Rectal smooth muscle tissue (tissue), 1 donor: ENCODE data around the gene NPY5R.

ENCODE experiments used
- H3K27ac ChIP-seq: one replicate; pipeline ENCODE4 v1.7.0; 2013; ENCODE audit warnings: low read depth, low read length, inconsistent platforms
- H3K27me3 ChIP-seq: one replicate; pipeline ENCODE4 v1.7.0; 2013; ENCODE audit warnings: low read length; ENCODE audit not compliant: control insufficient read depth, insufficient read depth
- H3K36me3 ChIP-seq: one replicate; pipeline ENCODE4 v1.7.0; 2013; ENCODE audit warnings: low read length; ENCODE audit not compliant: control insufficient read depth, insufficient read depth
- H3K4me1 ChIP-seq: one replicate; pipeline ENCODE4 v1.7.0; 2013; ENCODE audit warnings: low read length; ENCODE audit not compliant: control insufficient read depth, insufficient read depth
- H3K4me3 ChIP-seq: one replicate; pipeline ENCODE4 v1.7.0; 2013; ENCODE audit warnings: low read length
- H3K9ac ChIP-seq: one replicate; pipeline ENCODE4 v1.7.0; 2013; ENCODE audit warnings: low read length

The NPY5R gene

GRCh38 chr4:163350672-163351071, 7.0 kb downstream of the NPY5R start:
- Histone ChIP-seq H3K9ac (no peak overlapping the region), H3K4me1 (no peaks in the 10 kb centered on the region), H3K27me3 (no peaks in the 10 kb centered on the region), H3K27ac (no peak overlapping the region), H3K4me3 (no peak overlapping the region), H3K36me3 (no peaks in the 10 kb centered on the region)

- no peaks in the 10 kb centered on the region for H3K27me3 ChIP-seq
- H3K27ac ChIP-seq, result no peak overlapping the region
- no peak overlapping the region for H3K9ac ChIP-seq
- H3K4me1 ChIP-seq, result no peaks in the 10 kb centered on the region
- H3K4me3 ChIP-seq, result no peak overlapping the region
- no peaks in the 10 kb centered on the region for H3K36me3 ChIP-seq
These were observed 9.4 kb downstream of the NPY5R start for GRCh38 chr4:163353054-163353453.

GRCh38 chr4:163356104-163356503, 12.4 kb downstream of the NPY5R start:
- H3K36me3 ChIP-seq, result no peaks in the 10 kb centered on the region
- H3K27ac ChIP-seq, result no peak overlapping the region
- H3K9ac ChIP-seq, result no peak overlapping the region
- H3K27me3 ChIP-seq, result no peaks in the 10 kb centered on the region
- no peak overlapping the region for H3K4me3 ChIP-seq
- H3K4me1 ChIP-seq, result no peaks in the 10 kb centered on the region

GRCh38 chr4:163367651-163368050, 24.0 kb downstream of the NPY5R start:
- no peaks in the 10 kb centered on the region for H3K4me1 ChIP-seq
- no peaks in the 10 kb centered on the region for H3K27me3 ChIP-seq
- H3K27ac ChIP-seq, result no peak overlapping the region
- H3K4me3 ChIP-seq, result no peak overlapping the region
- no peaks in the 10 kb centered on the region for H3K36me3 ChIP-seq
- no peak overlapping the region for H3K9ac ChIP-seq

GRCh38 chr4:163372029-163372428, 28.3 kb downstream of the NPY5R start:
- Histone ChIP-seq H3K27me3 (no peaks in the 10 kb centered on the region), H3K4me1 (no peaks in the 10 kb centered on the region), H3K36me3 (no peaks in the 10 kb centered on the region), H3K9ac (no peak overlapping the region), H3K27ac (no peak overlapping the region), H3K4me3 (no peak overlapping the region)

GRCh38 chr4:163378661-163379060, 35.0 kb downstream of the NPY5R start:
- H3K27me3 ChIP-seq, result no peaks in the 10 kb centered on the region
- no peak overlapping the region for H3K27ac ChIP-seq
- H3K36me3 ChIP-seq, result no peaks in the 10 kb centered on the region
- no peak overlapping the region for H3K4me3 ChIP-seq
- H3K4me1 ChIP-seq, result no peaks in the 10 kb centered on the region
- H3K9ac ChIP-seq, result no peak overlapping the region

GRCh38 chr4:163380703-163381102, 37.0 kb downstream of the NPY5R start:
- no peaks in the 10 kb centered on the region for H3K4me1 ChIP-seq
- no peaks in the 10 kb centered on the region for H3K36me3 ChIP-seq
- H3K27me3 ChIP-seq, result no peaks in the 10 kb centered on the region
- H3K4me3 ChIP-seq, result no peak overlapping the region
- no peak overlapping the region for H3K9ac ChIP-seq
- H3K27ac ChIP-seq, result no peak overlapping the region

GRCh38 chr4:163382178-163382869, 38.6 kb downstream of the NPY5R start:
- no peaks in the 10 kb centered on the region for H3K36me3 ChIP-seq
- no peaks in the 10 kb centered on the region for H3K4me1 ChIP-seq
- no peaks in the 10 kb centered on the region for H3K27me3 ChIP-seq
- H3K4me3 ChIP-seq, result no peak overlapping the region
- no peak overlapping the region for H3K9ac ChIP-seq
- H3K27ac ChIP-seq, result no peak overlapping the region

- H3K4me1 ChIP-seq, result no peaks in the 10 kb centered on the region
- H3K4me3 ChIP-seq, result no peak overlapping the region
- no peak overlapping the region for H3K27ac ChIP-seq
- no peaks in the 10 kb centered on the region for H3K27me3 ChIP-seq
- no peaks in the 10 kb centered on the region for H3K36me3 ChIP-seq
- H3K9ac ChIP-seq, result no peak overlapping the region
These were observed 40.7 kb downstream of the NPY5R start for GRCh38 chr4:163384434-163384833.

- Histone ChIP-seq H3K36me3 (no peaks in the 10 kb centered on the region), H3K4me3 (no peak overlapping the region), H3K27ac (no peak overlapping the region), H3K27me3 (no peaks in the 10 kb centered on the region), H3K4me1 (no peaks in the 10 kb centered on the region), H3K9ac (no peak overlapping the region)
These were observed 41.2 kb downstream of the NPY5R start for GRCh38 chr4:163384926-163385325.

GRCh38 chr4:163385466-163385865, 41.8 kb downstream of the NPY5R start:
- Histone ChIP-seq H3K36me3 (no peaks in the 10 kb centered on the region), H3K9ac (no peak overlapping the region), H3K27ac (no peak overlapping the region)

GRCh38 chr4:163391756-163392155, 48.1 kb downstream of the NPY5R start:
- no peaks in the 10 kb centered on the region for H3K36me3 ChIP-seq
- no peak overlapping the region for H3K27ac ChIP-seq
- H3K9ac ChIP-seq, result no peak overlapping the region
- no peak overlapping the region for H3K4me3 ChIP-seq
- no peaks in the 10 kb centered on the region for H3K27me3 ChIP-seq
- H3K4me1 ChIP-seq, result no peaks in the 10 kb centered on the region

More at GRCh38 chr4:163385466-163385865, 41.8 kb downstream of the NPY5R start:
- Histone ChIP-seq H3K4me3 (no peak overlapping the region), H3K4me1 (no peaks in the 10 kb centered on the region), H3K27me3 (no peaks in the 10 kb centered on the region)

- no peaks in the 10 kb centered on the region for H3K36me3 ChIP-seq
- no peak overlapping the region for H3K9ac ChIP-seq
- no peaks in the 10 kb centered on the region for H3K27me3 ChIP-seq
- H3K27ac ChIP-seq, result no peak overlapping the region
- H3K4me1 ChIP-seq, result no peaks in the 10 kb centered on the region
- no peak overlapping the region for H3K4me3 ChIP-seq
These were observed 48.6 kb downstream of the NPY5R start for GRCh38 chr4:163392328-163392727.
